Transverse colon (tissue), 4 donors: ENCODE data around the gene ATP9A. TPM values are rescaled to one million over a fixed set of nuclear protein-coding genes. Genes with fewer than 3 reads are reported as not detected.
"Not testable (repeated sequence)": the region's sequence is repeated elsewhere in the genome, so short reads cannot be mapped to it uniquely, and the experiment has no call there.

Source experiments
- DNase-seq: peaks from one replicate; pipeline ENCODE4 v3.0.0-alpha.2; 2019
- H3K27ac ChIP-seq, 4 donors: fragments of 200-600 bp; sonication (generic); 2 replicates each; pipeline ENCODE4 v1.5.1; 2016 to 2018; ENCODE audit warnings: inconsistent platforms in 4 of 4
- H3K27me3 ChIP-seq: fragments of 200-600 bp; sonication (generic); 2 replicates; pipeline ENCODE4 v1.5.1; 2017; ENCODE audit warnings: inconsistent platforms
- H3K36me3 ChIP-seq, 4 donors: fragments of 200-600 bp; sonication (generic); 2 replicates each; pipeline ENCODE4 v1.5.1; 2017 to 2019; ENCODE audit warnings: inconsistent platforms in 4 of 4
- H3K4me1 ChIP-seq, 4 donors: fragments of 200-600 bp; sonication (generic); 2 replicates each; pipeline ENCODE4 v1.5.1; 2017 to 2020; ENCODE audit warnings: inconsistent platforms in 4 of 4
- H3K4me3 ChIP-seq, 4 donors: fragments of 200-600 bp; sonication (generic); 1 replicate in 1 of 4; 2 replicates in 3 of 4; pipeline versions ENCODE4 v1.5.1 to v1.6.1; 2017 to 2019; ENCODE audit warnings: inconsistent platforms in 4 of 4
- H3K9me3 ChIP-seq, 2 donors: fragments of 200-600 bp; sonication (generic); 2 replicates each; pipeline ENCODE4 v1.5.1; 2017 to 2019; ENCODE audit warnings: inconsistent platforms in 2 of 2
- CTCF ChIP-seq, 5 experiments: fragments of 200-600 bp in 3 of 5; fragments of 450-650 bp in 2 of 5; sonication (generic) in 3 of 5; IDR thresholded peaks; 1 replicate in 2 of 5; 2 replicates in 3 of 5; pipeline ENCODE4 v1.5.1; 2016 to 2017; ENCODE audit warnings: antibody characterized with exemption in 5 of 5, inconsistent platforms in 3 of 5, mild to moderate bottlenecking in 2 of 5, moderate library complexity in 1 of 5
- EP300 ChIP-seq: sonication (generic); formaldehyde crosslinking; IDR thresholded peaks from one replicate; pipeline ENCODE4 v1.6.1; 2017; ENCODE audit warnings: antibody characterized with exemption, low read depth
- POLR2A ChIP-seq: fragments of 450-650 bp; IDR thresholded peaks from one replicate; pipeline ENCODE4 v1.6.1; 2016; ENCODE audit warnings: antibody characterized with exemption, mild to moderate bottlenecking, moderate library complexity
- POLR2AphosphoS5 ChIP-seq, 3 donors: sonication (generic); formaldehyde crosslinking; IDR thresholded peaks; one replicate each; pipeline ENCODE4 v1.6.1; 2016; ENCODE audit warnings: antibody characterized with exemption in 3 of 3
- WGBS, 2 donors: methylation state at CpG; one replicate each; pipeline ENCODE4 v1.1.5; 2018; ENCODE audit warnings: low coverage in 1 of 2; 5-methylcytosine and 5-hydroxymethylcytosine counted together
- in situ Hi-C, 4 donors: fragments of 200-750 bp; cut with MboI; loops; one replicate each; pipeline versions ENCODE4 v1.15.0 to v1.15.1; 2017; ENCODE audit warnings: low sequenced_read_pairs in 3 of 4, low pct_ligation_motif_present in 1 of 4, low pct_unique_long_range_greater_than_20kb in 1 of 4
- intact Hi-C: fragments of 100-400 bp; cut with DNase I; formaldehyde crosslinking; loops from one replicate; pipeline ENCODE4 v1.15.1; 2023; ENCODE audit warnings: low total_unique reads
- total RNA-seq, 4 donors: library from RNA; depleted of rRNA; stranded (reverse); fragments of >200 nt; gene quantifications; one replicate each; pipeline ENCODE4 v1.1.0, GENCODE V29; 2016

The ATP9A gene
- total RNA-seq, 4 donors from 2014 or later: 66.3 to 93.0 (median 78.9) TPM

GRCh38 chr20:51651921-51652549, 116.2 kb downstream of the ATP9A start:
- H3K36me3 ChIP-seq: peaks cover 0 to 13% (median 0%) of the 10 kb centered on the region in 4 donors

GRCh38 chr20:51650685-51651134, 117.5 kb downstream of the ATP9A start:
- 59 to 61% methylated on average over 5 of the region's 5 CpGs for WGBS, 2 donors
- no peaks in the 10 kb centered on the region for H3K9me3 ChIP-seq
- TF ChIP-seq EP300 (no peak), POLR2AphosphoS5 (IDR thresholded peaks at IDR 0.05) (no peak), POLR2A (no peak), CTCF (IDR thresholded peaks at IDR 0.05) (no peak)
- no peak for DNase-seq
- H3K27ac ChIP-seq: no peak overlapping the region
- in situ Hi-C loops: no loop called here
- H3K4me1 ChIP-seq: no peaks in the 10 kb centered on the region
- intact Hi-C loops: no loop called here
- peaks cover 0 to 7% (median 0%) of the 10 kb centered on the region in 4 donors for H3K36me3 ChIP-seq
- H3K4me3 ChIP-seq: no peak overlapping the region
- no peaks in the 10 kb centered on the region for H3K27me3 ChIP-seq

More at GRCh38 chr20:51651921-51652549, 116.2 kb downstream of the ATP9A start:
- H3K27ac ChIP-seq: no peak overlapping the region
- H3K9me3 ChIP-seq: no peaks in the 10 kb centered on the region
- no peaks in the 10 kb centered on the region for H3K27me3 ChIP-seq
- in situ Hi-C loops: no loop called here
- H3K4me1 ChIP-seq: no peaks in the 10 kb centered on the region
- no peak for DNase-seq
- TF ChIP-seq POLR2AphosphoS5 (IDR thresholded peaks at IDR 0.05): no peak
- no peak for TF ChIP-seq EP300
- no peak for TF ChIP-seq CTCF (IDR thresholded peaks at IDR 0.05)
- no peak for TF ChIP-seq POLR2A
- no peak overlapping the region for H3K4me3 ChIP-seq
- intact Hi-C loops: no loop called here
- WGBS, 2 donors: 86% methylated on average over 12 of the region's 12 CpGs; no CpG with 5 or more reads in 1 of the 2 donors

DNA sequence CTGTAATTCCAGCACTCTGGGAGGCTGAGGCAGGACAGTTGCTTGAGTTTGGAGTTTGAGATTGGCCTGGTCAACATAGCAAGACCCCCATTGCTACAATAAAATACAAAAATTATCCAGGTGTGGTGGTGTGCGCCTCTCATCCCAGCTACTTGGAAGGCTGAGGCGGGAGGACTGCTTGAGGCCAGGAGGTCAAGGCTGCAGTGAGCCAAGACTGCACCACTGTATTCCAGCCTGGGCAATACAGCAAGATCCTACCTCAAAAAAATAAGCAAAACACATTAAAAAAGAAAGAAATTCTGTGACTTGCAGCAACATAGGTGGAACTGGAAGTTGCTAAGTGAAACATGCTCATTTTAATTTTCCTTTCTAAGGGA, 119.6 kb downstream of the ATP9A start:
- no peaks in the 10 kb centered on the region for H3K9me3 ChIP-seq
- H3K4me1 ChIP-seq: no peaks in the 10 kb centered on the region
- in situ Hi-C loops: loop anchor here in 3 of 4 donors (25.0 kb wide), 3 partner anchors 139 to 661 kb away; no protein-coding TSS in a partner anchor
- no peak overlapping the region for H3K4me3 ChIP-seq
- TF ChIP-seq POLR2A: no peak
- 100% methylated on average over 2 of the region's 2 CpGs; no CpG with 5 or more reads in 1 of the 2 donors for WGBS, 2 donors
- DNase-seq: no peak
- no peaks in the 10 kb centered on the region for H3K27me3 ChIP-seq
- peaks cover 0 to 7% (median 0%) of the 10 kb centered on the region in 4 donors for H3K36me3 ChIP-seq
- intact Hi-C loops: loop anchor here (5.0 kb wide), 1 partner anchor 479 kb away; no protein-coding TSS in a partner anchor
- no peak overlapping the region for H3K27ac ChIP-seq

- in situ Hi-C loops: loop anchor here in 3 of 4 donors (25.0 kb wide), 3 partner anchors 139 to 661 kb away; no protein-coding TSS in a partner anchor
- H3K4me3 ChIP-seq: no peak overlapping the region
- DNase-seq: no peak
- no peak overlapping the region for H3K27ac ChIP-seq
- intact Hi-C loops: loop anchor here (5.0 kb wide), 1 partner anchor 479 kb away; no protein-coding TSS in a partner anchor
- WGBS, 2 donors: 68 to 79% methylated on average over 7 to 17 of the region's 17 CpGs
- TF ChIP-seq CTCF (IDR thresholded peaks at IDR 0.05) (no peak), POLR2AphosphoS5 (IDR thresholded peaks at IDR 0.05) (no peak), POLR2A (no peak), EP300 (no peak)
- H3K9me3 ChIP-seq: no peaks in the 10 kb centered on the region
- H3K27me3 ChIP-seq: no peaks in the 10 kb centered on the region
- H3K4me1 ChIP-seq: no peaks in the 10 kb centered on the region
- peaks cover 0 to 7% (median 0%) of the 10 kb centered on the region in 4 donors for H3K36me3 ChIP-seq
Observed at GRCh38 chr20:51647674-51648570, 120.3 kb downstream of the ATP9A start.

DNA sequence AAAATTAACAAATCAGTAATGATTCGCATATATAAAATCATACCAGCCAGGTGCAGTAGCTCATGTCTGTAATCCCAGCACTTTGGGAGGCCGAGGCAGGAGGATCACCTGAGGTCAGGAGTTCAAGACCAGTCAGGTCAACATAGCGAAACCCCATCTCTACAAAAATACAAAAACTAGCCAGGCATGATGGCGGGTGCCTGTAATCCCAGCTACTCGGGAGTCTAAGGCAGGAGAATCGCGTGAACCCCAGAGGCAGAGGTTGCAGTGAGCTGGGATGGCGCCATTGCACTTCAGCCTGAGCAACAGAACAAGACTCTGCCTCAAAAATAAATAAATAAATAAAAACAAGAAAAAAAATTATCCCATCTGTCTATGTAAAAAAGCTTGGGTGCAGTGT, 124.4 kb downstream of the ATP9A start:
- intact Hi-C loops, H3K27me3 ChIP-seq, H3K4me1 ChIP-seq, H3K27ac ChIP-seq, DNase-seq, H3K9me3 ChIP-seq, H3K4me3 ChIP-seq, H3K36me3 ChIP-seq: not testable (repeated sequence)
- WGBS, 2 donors: 84 to 90% methylated on average over 6 to 8 of the region's 8 CpGs
- in situ Hi-C loops: loop anchor here in 3 of 4 donors (25.0 kb wide), 3 partner anchors 143 to 657 kb away; no protein-coding TSS in a partner anchor
